OCI-LY7 (cell line): ENCODE data around the gene JAZF1.

Experiments used
- EZH2phosphoT487 ChIP-seq: fragments of 200-600 bp; sonication (generic); IDR thresholded peaks from 2 replicates; pipeline ENCODE4 v1.6.1; 2018; ENCODE audit warnings: low read depth, borderline replicate concordance, mild to moderate bottlenecking, mixed run types, antibody characterized with exemption, low read length, moderate library complexity, mixed read lengths
- TF ChIP-seq, protein P1 (sequence below): fragments of 200-600 bp; sonication (generic); conservative IDR thresholded peaks from 2 replicates; pipeline ENCODE4 v1.5.1; 2014; ENCODE audit warnings: mild to moderate bottlenecking, antibody characterized with exemption, low read length, moderate library complexity, mixed read lengths

DNA sequence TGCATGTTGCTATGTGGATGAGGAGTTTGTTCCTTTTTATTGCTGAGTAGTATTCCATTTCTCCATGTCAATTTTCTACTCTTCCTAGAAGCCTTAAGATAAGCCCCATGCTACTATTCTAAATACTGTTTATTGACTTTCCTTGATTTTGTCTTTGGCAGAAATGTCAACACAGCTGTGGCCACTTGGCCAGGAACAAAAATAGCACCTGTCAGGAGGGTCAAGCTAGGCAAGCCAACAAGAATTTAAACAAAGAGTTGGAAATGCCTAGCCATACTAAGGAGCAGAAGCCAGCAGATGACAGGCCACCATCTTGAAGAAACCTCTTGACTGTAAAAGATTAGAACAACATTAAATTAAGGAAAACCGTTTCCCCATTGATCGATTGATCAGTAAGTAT, 34.7 kb downstream of the JAZF1 start:
- TF ChIP-seq, protein P1, sequence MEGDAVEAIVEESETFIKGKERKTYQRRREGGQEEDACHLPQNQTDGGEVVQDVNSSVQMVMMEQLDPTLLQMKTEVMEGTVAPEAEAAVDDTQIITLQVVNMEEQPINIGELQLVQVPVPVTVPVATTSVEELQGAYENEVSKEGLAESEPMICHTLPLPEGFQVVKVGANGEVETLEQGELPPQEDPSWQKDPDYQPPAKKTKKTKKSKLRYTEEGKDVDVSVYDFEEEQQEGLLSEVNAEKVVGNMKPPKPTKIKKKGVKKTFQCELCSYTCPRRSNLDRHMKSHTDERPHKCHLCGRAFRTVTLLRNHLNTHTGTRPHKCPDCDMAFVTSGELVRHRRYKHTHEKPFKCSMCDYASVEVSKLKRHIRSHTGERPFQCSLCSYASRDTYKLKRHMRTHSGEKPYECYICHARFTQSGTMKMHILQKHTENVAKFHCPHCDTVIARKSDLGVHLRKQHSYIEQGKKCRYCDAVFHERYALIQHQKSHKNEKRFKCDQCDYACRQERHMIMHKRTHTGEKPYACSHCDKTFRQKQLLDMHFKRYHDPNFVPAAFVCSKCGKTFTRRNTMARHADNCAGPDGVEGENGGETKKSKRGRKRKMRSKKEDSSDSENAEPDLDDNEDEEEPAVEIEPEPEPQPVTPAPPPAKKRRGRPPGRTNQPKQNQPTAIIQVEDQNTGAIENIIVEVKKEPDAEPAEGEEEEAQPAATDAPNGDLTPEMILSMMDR, result no peak
- no peak for TF ChIP-seq EZH2phosphoT487
